ENCODE data around the gene CMIP. TPM values are rescaled to one million over a fixed set of nuclear protein-coding genes. Genes with fewer than 3 reads are reported as not detected.

Gene CMIP
- total RNA-seq, 1 donor from 2014 or later, result 27.7 TPM

- Histone ChIP-seq H3K4me3 (ENCODE audit: low read depth, low read length) (no peak overlapping the region), H3K27me3 (ENCODE audit: control insufficient read depth, insufficient read depth, low read length) (no peaks in the 10 kb centered on the region), H3K36me3 (ENCODE audit: control insufficient read depth, insufficient read depth, low read length) (no peaks in the 10 kb centered on the region)
- DNase-seq (ENCODE audit: low read depth), result no peak
- no peak for TF ChIP-seq CTCF (IDR thresholded peaks at IDR 0.05; ENCODE audit: insufficient read depth, low read length, poor library complexity, severe bottlenecking)
Observed at GRCh38 chr16:81461243-81461642, 16.6 kb downstream of the CMIP start.

GRCh38 chr16:81461766-81462165, 17.2 kb downstream of the CMIP start:
- TF ChIP-seq CTCF (IDR thresholded peaks at IDR 0.05; ENCODE audit: insufficient read depth, low read length, poor library complexity, severe bottlenecking), result no peak
- no peaks in the 10 kb centered on the region for H3K36me3 ChIP-seq (ENCODE audit: control insufficient read depth, insufficient read depth, low read length)

GRCh38 chr16:81462683-81463082, 18.1 kb downstream of the CMIP start:
- H3K27me3 ChIP-seq (ENCODE audit: control insufficient read depth, insufficient read depth, low read length), result no peaks in the 10 kb centered on the region
- DNase-seq (ENCODE audit: low read depth), result no peak
- H3K4me3 ChIP-seq (ENCODE audit: low read depth, low read length), result no peak overlapping the region
- TF ChIP-seq CTCF (IDR thresholded peaks at IDR 0.05; ENCODE audit: insufficient read depth, low read length, poor library complexity, severe bottlenecking), result no peak
- H3K36me3 ChIP-seq (ENCODE audit: control insufficient read depth, insufficient read depth, low read length), result no peaks in the 10 kb centered on the region

More at GRCh38 chr16:81461766-81462165, 17.2 kb downstream of the CMIP start:
- H3K27me3 ChIP-seq (ENCODE audit: control insufficient read depth, insufficient read depth, low read length), result no peaks in the 10 kb centered on the region
- DNase-seq (ENCODE audit: low read depth), result no peak
- H3K4me3 ChIP-seq (ENCODE audit: low read depth, low read length), result no peak overlapping the region

DNA sequence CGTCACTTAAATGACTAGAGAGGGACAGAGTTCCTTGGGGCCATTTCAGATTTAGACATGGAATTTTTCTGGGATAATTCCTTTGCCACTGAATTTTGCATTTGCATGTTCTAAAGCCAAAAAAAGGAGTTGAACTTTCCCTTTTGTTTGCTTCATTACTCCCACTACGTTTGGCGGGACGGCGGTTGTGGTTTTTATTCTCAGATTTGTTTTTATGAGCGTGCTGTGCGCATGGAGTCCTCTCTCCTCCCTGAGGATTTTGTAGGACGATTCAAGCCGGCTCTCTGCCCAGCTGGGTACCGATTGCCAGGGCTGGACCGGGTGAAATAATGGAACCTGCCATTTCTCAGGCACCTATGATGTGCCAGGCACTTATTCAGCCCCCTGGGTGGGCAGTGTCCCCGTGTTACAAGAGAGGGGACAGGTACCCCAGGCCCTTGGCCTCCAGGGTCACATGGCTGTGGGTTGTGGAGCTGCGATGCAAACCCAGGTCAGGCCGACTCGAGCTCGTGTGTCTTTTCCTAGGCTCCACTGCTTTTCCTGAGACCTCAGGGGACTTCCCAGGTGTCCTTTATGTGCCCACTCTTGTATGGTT, 18.8 kb downstream of the CMIP start:
- Histone ChIP-seq H3K4me3 (ENCODE audit: low read depth, low read length) (no peak overlapping the region), H3K36me3 (ENCODE audit: control insufficient read depth, insufficient read depth, low read length) (no peaks in the 10 kb centered on the region), H3K27me3 (ENCODE audit: control insufficient read depth, insufficient read depth, low read length) (no peaks in the 10 kb centered on the region)
- DNase-seq (ENCODE audit: low read depth), result no peak
- TF ChIP-seq CTCF (IDR thresholded peaks at IDR 0.05; ENCODE audit: insufficient read depth, low read length, poor library complexity, severe bottlenecking), result no peak

- no peak for DNase-seq (ENCODE audit: low read depth)
- TF ChIP-seq CTCF (IDR thresholded peaks at IDR 0.05; ENCODE audit: insufficient read depth, low read length, poor library complexity, severe bottlenecking), result no peak
- no peaks in the 10 kb centered on the region for H3K36me3 ChIP-seq (ENCODE audit: control insufficient read depth, insufficient read depth, low read length)
- no peak overlapping the region for H3K4me3 ChIP-seq (ENCODE audit: low read depth, low read length)
- H3K27me3 ChIP-seq (ENCODE audit: control insufficient read depth, insufficient read depth, low read length), result no peaks in the 10 kb centered on the region
Observed at GRCh38 chr16:81464279-81464678, 19.7 kb downstream of the CMIP start.

GRCh38 chr16:81465375-81465943, 20.9 kb downstream of the CMIP start:
- no peak overlapping the region for H3K4me3 ChIP-seq (ENCODE audit: low read depth, low read length)
- no peak for DNase-seq (ENCODE audit: low read depth)
- TF ChIP-seq CTCF (IDR thresholded peaks at IDR 0.05; ENCODE audit: insufficient read depth, low read length, poor library complexity, severe bottlenecking), result no peak
- no peaks in the 10 kb centered on the region for H3K27me3 ChIP-seq (ENCODE audit: control insufficient read depth, insufficient read depth, low read length)
- no peaks in the 10 kb centered on the region for H3K36me3 ChIP-seq (ENCODE audit: control insufficient read depth, insufficient read depth, low read length)
